GM12875 (cell line): ENCODE data around the gene PNRC2.

Experiments used
- H3K4me3 ChIP-seq: one replicate; pipeline ENCODE4 v1.5.1; 2011; ENCODE audit warnings: low read depth, low read length, control low read depth
- TF ChIP-seq, protein P1 (sequence below): IDR thresholded peaks from 2 replicates; pipeline ENCODE4 v1.5.1; 2011; ENCODE audit warnings: low read depth, mild to moderate bottlenecking, control low read depth, inconsistent platforms, low read length, moderate library complexity, borderline replicate concordance; ENCODE audit not compliant: insufficient read depth

The PNRC2 gene

DNA sequence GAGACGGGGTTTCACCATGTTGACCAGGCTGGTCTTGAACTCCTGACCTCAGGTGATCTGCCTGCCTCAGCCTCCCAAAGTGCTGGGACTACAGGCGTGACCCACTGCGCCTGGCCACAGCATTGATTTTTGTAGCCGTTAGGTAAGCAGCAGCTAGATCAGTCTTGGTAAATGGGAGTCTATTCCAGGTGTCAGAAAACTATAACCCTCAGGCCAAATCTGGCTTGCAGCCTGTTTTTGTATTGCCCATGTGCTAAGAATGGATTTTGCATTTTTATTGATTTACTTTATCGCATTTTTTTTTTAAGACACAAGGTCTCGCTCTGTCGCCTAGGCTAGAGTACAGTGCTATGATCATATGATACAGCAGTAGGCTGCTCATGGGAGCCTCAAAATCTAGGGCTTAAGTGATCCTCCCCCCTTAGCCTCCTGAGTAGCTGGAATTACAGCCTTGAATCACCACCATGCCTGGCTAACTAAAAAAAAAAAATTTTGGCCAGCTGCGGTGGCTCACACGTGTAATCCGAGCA is 37.1 kb downstream of the PNRC2 start:
- TF ChIP-seq, protein P1, sequence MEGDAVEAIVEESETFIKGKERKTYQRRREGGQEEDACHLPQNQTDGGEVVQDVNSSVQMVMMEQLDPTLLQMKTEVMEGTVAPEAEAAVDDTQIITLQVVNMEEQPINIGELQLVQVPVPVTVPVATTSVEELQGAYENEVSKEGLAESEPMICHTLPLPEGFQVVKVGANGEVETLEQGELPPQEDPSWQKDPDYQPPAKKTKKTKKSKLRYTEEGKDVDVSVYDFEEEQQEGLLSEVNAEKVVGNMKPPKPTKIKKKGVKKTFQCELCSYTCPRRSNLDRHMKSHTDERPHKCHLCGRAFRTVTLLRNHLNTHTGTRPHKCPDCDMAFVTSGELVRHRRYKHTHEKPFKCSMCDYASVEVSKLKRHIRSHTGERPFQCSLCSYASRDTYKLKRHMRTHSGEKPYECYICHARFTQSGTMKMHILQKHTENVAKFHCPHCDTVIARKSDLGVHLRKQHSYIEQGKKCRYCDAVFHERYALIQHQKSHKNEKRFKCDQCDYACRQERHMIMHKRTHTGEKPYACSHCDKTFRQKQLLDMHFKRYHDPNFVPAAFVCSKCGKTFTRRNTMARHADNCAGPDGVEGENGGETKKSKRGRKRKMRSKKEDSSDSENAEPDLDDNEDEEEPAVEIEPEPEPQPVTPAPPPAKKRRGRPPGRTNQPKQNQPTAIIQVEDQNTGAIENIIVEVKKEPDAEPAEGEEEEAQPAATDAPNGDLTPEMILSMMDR = no peak

GRCh38 chr1:23997812-23998211 is 38.2 kb downstream of the PNRC2 start:
- H3K4me3 ChIP-seq = no peak overlapping the region
- TF ChIP-seq, protein P1 = no peak

More for the DNA sequence above, 37.1 kb downstream of the PNRC2 start:
- no peak overlapping the region for H3K4me3 ChIP-seq

DNA sequence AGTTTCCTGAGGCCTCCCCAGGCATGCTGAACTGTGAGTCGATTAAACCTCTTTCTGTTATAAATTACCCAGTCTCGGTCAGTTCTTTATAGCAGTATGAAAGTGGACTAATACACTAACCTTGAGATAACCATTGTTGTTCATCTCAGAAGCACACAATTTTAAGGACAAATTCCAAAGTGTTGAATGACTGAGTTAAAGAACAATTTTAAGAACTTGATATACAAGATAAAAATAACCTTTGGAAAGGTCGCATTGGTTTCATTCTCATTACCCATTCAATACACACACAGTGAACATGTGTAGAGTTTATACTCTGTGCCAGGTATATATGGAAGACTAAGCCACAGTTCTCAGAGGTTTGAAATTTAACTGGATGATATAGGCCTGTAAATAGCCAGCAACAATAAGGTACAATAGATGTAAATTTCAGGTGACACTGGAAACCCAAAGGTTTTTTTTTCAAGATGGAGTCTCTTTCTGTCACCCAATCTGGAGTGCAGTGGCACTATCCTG is 39.6 kb downstream of the PNRC2 start:
- no peak overlapping the region for H3K4me3 ChIP-seq
- TF ChIP-seq, protein P1 = no peak

DNA sequence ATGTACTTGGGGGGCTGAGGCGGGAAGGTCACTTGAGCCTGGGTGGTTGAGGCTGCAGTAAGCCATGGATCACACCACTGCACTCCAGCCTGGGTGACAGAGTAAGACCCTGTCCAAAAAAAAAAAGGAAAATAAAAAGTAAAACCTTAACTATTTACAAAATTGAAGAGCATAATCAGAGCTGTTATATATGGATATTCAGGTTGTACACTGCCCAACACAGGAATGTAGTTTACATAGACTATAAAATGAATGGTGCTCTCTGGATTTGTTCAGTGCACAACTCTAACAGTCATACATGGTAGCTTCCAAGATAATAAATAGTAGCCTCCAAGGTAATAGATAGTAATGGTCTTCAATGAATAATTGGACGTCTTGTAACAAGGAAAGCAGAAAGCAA is 43.1 kb downstream of the PNRC2 start:
- H3K4me3 ChIP-seq = no peak overlapping the region
- TF ChIP-seq, protein P1 = no peak

GRCh38 chr1:24003331-24003972 is 43.8 kb downstream of the PNRC2 start:
- H3K4me3 ChIP-seq = no peak overlapping the region
- TF ChIP-seq, protein P1 = no peak

- TF ChIP-seq, protein P1 = no peak
- no peak overlapping the region for H3K4me3 ChIP-seq
Measured at GRCh38 chr1:24004132-24004531, 44.5 kb downstream of the PNRC2 start.

DNA sequence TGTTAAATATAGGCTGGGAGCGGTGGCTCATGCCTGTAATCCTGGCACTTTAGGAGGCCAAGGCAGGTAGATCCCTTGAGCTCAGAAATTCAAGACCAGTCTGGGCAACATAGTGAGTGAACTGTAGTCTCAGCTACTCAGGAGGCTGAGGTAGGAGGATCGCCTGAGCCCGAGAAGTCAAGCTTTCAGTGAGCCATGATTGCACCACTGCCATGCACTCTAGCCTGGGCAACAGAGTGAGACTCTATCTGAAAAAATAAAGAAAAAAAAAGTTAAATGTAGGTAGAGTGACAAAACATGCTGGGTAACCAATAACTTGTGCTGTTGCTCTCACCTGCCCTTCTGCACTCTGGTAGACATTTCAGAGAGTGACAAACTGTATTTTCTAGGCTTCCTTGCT is 45.5 kb downstream of the PNRC2 start:
- no peak overlapping the region for H3K4me3 ChIP-seq

More for the DNA sequence above, 45.5 kb downstream of the PNRC2 start:
- TF ChIP-seq, protein P1 = no peak
